Thymus (tissue), 11 donors: ENCODE results near the gene RBBP4. TPM values are rescaled to one million over a fixed set of nuclear protein-coding genes. Genes with fewer than 3 reads are reported as not detected.
"Not testable (repeated sequence)": the region's sequence is repeated elsewhere in the genome, so short reads cannot be mapped to it uniquely, and the experiment has no call there.

ENCODE experiments used
- DNase-seq, 9 donors: peaks; one replicate each; pipeline ENCODE4 v3.0.0-alpha.2; 2013; ENCODE audit warnings: low spot score in 9 of 9, low read depth in 6 of 9, missing footprints in 1 of 9
- H3K27ac ChIP-seq, 2 donors: one replicate each; pipeline ENCODE4 v1.5.1; 2013; ENCODE audit warnings: control low read depth in 1 of 2, low read depth in 1 of 2, low read length in 1 of 2, mild to moderate bottlenecking in 1 of 2, moderate library complexity in 1 of 2
- H3K27me3 ChIP-seq, 2 donors: one replicate each; pipeline ENCODE4 v1.5.1; 2013; ENCODE audit warnings: low read length in 1 of 2; ENCODE audit not compliant: control insufficient read depth in 2 of 2, insufficient read depth in 1 of 2
- H3K36me3 ChIP-seq, 2 donors: one replicate each; pipeline ENCODE4 v1.5.1; 2013; ENCODE audit warnings: low read length in 1 of 2, mild to moderate bottlenecking in 1 of 2, moderate library complexity in 1 of 2; ENCODE audit not compliant: control insufficient read depth in 2 of 2, insufficient read depth in 2 of 2
- H3K4me1 ChIP-seq, 2 donors: one replicate each; pipeline ENCODE4 v1.5.1; 2013; ENCODE audit warnings: low read length in 2 of 2; ENCODE audit not compliant: control insufficient read depth in 2 of 2, insufficient read depth in 2 of 2
- H3K4me3 ChIP-seq, 2 donors: one replicate each; pipeline ENCODE4 v1.5.1; 2013; ENCODE audit warnings: low read length in 2 of 2, control low read depth in 1 of 2, mild to moderate bottlenecking in 1 of 2
- H3K9me3 ChIP-seq, 2 donors: one replicate each; pipeline ENCODE4 v1.5.1; 2013; ENCODE audit warnings: low read length in 1 of 2, mild to moderate bottlenecking in 1 of 2; ENCODE audit not compliant: control insufficient read depth in 2 of 2, insufficient read depth in 1 of 2
- WGBS: extraction: QIAGEN DNeasy Blood & Tissue Kit; methylation state at CpG from one replicate; pipeline ENCODE4 v1.1.7; 2013; 5-methylcytosine and 5-hydroxymethylcytosine counted together
- polyA plus RNA-seq: library from polyadenylated mRNA; stranded (reverse); fragments of 200-250 nt; gene quantifications from one replicate; pipeline ENCODE4 v1.2.3, GENCODE V29; 2013
- total RNA-seq: library from RNA; stranded (reverse); fragments of 120-200 nt; gene quantifications from one replicate; pipeline ENCODE4 v1.2.4, GENCODE V29; 2013
- donor health status: healthy.

Gene RBBP4
- total and polyA plus RNA-seq, 2 donors = 92.6 to 204 TPM

GRCh38 chr1:32696996-32697395 lies 46.0 kb downstream of the RBBP4 start:
- H3K27me3 ChIP-seq = peaks cover 9 to 11% of the 10 kb centered on the region in 2 donors
- DNase-seq, H3K4me3 ChIP-seq, H3K36me3 ChIP-seq, H3K4me1 ChIP-seq, H3K27ac ChIP-seq, H3K9me3 ChIP-seq: not testable (repeated sequence)
- 97% methylated on average over 8 of the region's 8 CpGs for WGBS

- WGBS = 75% methylated on average over 6 of the region's 6 CpGs
- no peak overlapping the region for H3K4me3 ChIP-seq
- no peaks in the 10 kb centered on the region for H3K36me3 ChIP-seq
- no peak for DNase-seq
- H3K27me3 ChIP-seq = peaks cover 21 to 43% of the 10 kb centered on the region in 2 donors
- peaks cover 0 to 16% of the 10 kb centered on the region in 2 donors for H3K4me1 ChIP-seq
- no peak overlapping the region for H3K27ac ChIP-seq
- peaks cover 0 to 3% of the 10 kb centered on the region in 2 donors for H3K9me3 ChIP-seq
These were observed 50.5 kb downstream of the RBBP4 start for GRCh38 chr1:32701421-32701911.

GRCh38 chr1:32701951-32702598 lies 51.1 kb downstream of the RBBP4 start:
- H3K9me3 ChIP-seq = peaks cover 0 to 3% of the 10 kb centered on the region in 2 donors
- H3K36me3 ChIP-seq = no peaks in the 10 kb centered on the region
- H3K4me1 ChIP-seq = peaks cover 0 to 16% of the 10 kb centered on the region in 2 donors
- peaks cover 21 to 43% of the 10 kb centered on the region in 2 donors for H3K27me3 ChIP-seq
- WGBS = 24% methylated on average over 27 of the region's 27 CpGs
- peak overlapping the region in 1 of 2 donors; percentile 31 for H3K4me3 ChIP-seq
- DNase-seq = no peak
- H3K27ac ChIP-seq = no peak overlapping the region

- WGBS = 2% methylated on average over 70 of the region's 70 CpGs
- Histone ChIP-seq H3K4me3 (peak within 1 kb of the TSS; percentile 16 to 31), H3K4me1 (peaks cover 0 to 16% of the 10 kb centered on the region in 2 donors), H3K27ac (no peak within 1 kb of the TSS), H3K27me3 (peaks cover 21 to 43% of the 10 kb centered on the region in 2 donors), H3K36me3 (no peaks in the 10 kb centered on the region), H3K9me3 (peaks cover 0 to 3% of the 10 kb centered on the region in 2 donors)
- no peak for DNase-seq
These were observed 51.8 kb downstream of the RBBP4 start, which contains the start of gene SYNC for GRCh38 chr1:32702599-32703478. Gene SYNC, minus strand, starts transcription at chr1:32702770. Its CDS starts 110 bp downstream, at chr1:32702660.

- DNase-seq = no peak
- Histone ChIP-seq H3K4me3 (no peak overlapping the region), H3K27ac (no peak overlapping the region), H3K9me3 (peaks cover 0 to 3% of the 10 kb centered on the region in 2 donors), H3K27me3 (peaks cover 21 to 43% of the 10 kb centered on the region in 2 donors), H3K4me1 (peaks cover 0 to 16% of the 10 kb centered on the region in 2 donors), H3K36me3 (no peaks in the 10 kb centered on the region)
- WGBS = 76% methylated on average over 18 of the region's 18 CpGs
These were observed 52.7 kb downstream of the RBBP4 start for GRCh38 chr1:32703479-32704291.

GRCh38 chr1:32705516-32705915 lies 54.5 kb downstream of the RBBP4 start:
- peaks cover 21 to 43% of the 10 kb centered on the region in 2 donors for H3K27me3 ChIP-seq
- no peaks in the 10 kb centered on the region for H3K36me3 ChIP-seq
- DNase-seq = no peak
- H3K9me3 ChIP-seq = peaks cover 0 to 3% of the 10 kb centered on the region in 2 donors
- H3K27ac ChIP-seq = no peak overlapping the region
- H3K4me1 ChIP-seq = peaks cover 0 to 16% of the 10 kb centered on the region in 2 donors
- 94% methylated on average over 7 of the region's 7 CpGs for WGBS
- H3K4me3 ChIP-seq = no peak overlapping the region

- peaks cover 0 to 16% of the 10 kb centered on the region in 2 donors for H3K4me1 ChIP-seq
- H3K4me3 ChIP-seq = no peak overlapping the region
- peaks cover 0 to 2% of the 10 kb centered on the region in 2 donors for H3K9me3 ChIP-seq
- 85% methylated on average over 1 of the region's 1 CpG for WGBS
- peaks cover 17 to 37% of the 10 kb centered on the region in 2 donors for H3K27me3 ChIP-seq
- no peak for DNase-seq
- H3K27ac ChIP-seq = no peak overlapping the region
- H3K36me3 ChIP-seq = no peaks in the 10 kb centered on the region
These were observed 55.5 kb downstream of the RBBP4 start for GRCh38 chr1:32706491-32706890.

GRCh38 chr1:32709075-32709474 lies 58.1 kb downstream of the RBBP4 start:
- Histone ChIP-seq H3K9me3 (no peaks in the 10 kb centered on the region), H3K4me3 (no peak overlapping the region), H3K36me3 (no peaks in the 10 kb centered on the region), H3K27ac (no peak overlapping the region), H3K4me1 (peaks cover 3 to 4% of the 10 kb centered on the region in 2 donors), H3K27me3 (peaks cover 2 to 13% of the 10 kb centered on the region in 2 donors)
- DNase-seq = no peak
- WGBS = 84% methylated on average over 2 of the region's 2 CpGs
